ENCODE data around the gene DOK3. TPM values are rescaled to one million over a fixed set of nuclear protein-coding genes. Genes with fewer than 3 reads are reported as not detected.

Gene DOK3, protein sequence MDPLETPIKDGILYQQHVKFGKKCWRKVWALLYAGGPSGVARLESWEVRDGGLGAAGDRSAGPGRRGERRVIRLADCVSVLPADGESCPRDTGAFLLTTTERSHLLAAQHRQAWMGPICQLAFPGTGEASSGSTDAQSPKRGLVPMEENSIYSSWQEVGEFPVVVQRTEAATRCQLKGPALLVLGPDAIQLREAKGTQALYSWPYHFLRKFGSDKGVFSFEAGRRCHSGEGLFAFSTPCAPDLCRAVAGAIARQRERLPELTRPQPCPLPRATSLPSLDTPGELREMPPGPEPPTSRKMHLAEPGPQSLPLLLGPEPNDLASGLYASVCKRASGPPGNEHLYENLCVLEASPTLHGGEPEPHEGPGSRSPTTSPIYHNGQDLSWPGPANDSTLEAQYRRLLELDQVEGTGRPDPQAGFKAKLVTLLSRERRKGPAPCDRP
- 3.3 TPM for total RNA-seq

GRCh38 chr5:177509381-177509951 is at the start of gene DOK3:
Gene DOK3, minus strand, starts transcription at chr5:177509826. Its CDS starts 286 bp downstream, at chr5:177509540.
- ATAC-seq: peak; percentile 15

- ATAC-seq: no peak
Measured at GRCh38 chr5:177557796-177558195, 48.2 kb upstream of the DOK3 start.

GRCh38 chr5:177557041-177557647 is 47.5 kb upstream of the DOK3 start:
- no peak for ATAC-seq

- no peak for ATAC-seq
Measured at GRCh38 chr5:177555665-177556064, 46.0 kb upstream of the DOK3 start.

GRCh38 chr5:177555228-177555627 is 45.6 kb upstream of the DOK3 start:
- no peak for ATAC-seq

GRCh38 chr5:177554474-177555111 is 45.0 kb upstream of the DOK3 start, which contains the start of gene FAM193B:
Gene FAM193B, minus strand, starts transcription at chr5:177554563. Its CDS starts 105 bp downstream, at chr5:177554458.
- ATAC-seq: peak; percentile 91

DNA sequence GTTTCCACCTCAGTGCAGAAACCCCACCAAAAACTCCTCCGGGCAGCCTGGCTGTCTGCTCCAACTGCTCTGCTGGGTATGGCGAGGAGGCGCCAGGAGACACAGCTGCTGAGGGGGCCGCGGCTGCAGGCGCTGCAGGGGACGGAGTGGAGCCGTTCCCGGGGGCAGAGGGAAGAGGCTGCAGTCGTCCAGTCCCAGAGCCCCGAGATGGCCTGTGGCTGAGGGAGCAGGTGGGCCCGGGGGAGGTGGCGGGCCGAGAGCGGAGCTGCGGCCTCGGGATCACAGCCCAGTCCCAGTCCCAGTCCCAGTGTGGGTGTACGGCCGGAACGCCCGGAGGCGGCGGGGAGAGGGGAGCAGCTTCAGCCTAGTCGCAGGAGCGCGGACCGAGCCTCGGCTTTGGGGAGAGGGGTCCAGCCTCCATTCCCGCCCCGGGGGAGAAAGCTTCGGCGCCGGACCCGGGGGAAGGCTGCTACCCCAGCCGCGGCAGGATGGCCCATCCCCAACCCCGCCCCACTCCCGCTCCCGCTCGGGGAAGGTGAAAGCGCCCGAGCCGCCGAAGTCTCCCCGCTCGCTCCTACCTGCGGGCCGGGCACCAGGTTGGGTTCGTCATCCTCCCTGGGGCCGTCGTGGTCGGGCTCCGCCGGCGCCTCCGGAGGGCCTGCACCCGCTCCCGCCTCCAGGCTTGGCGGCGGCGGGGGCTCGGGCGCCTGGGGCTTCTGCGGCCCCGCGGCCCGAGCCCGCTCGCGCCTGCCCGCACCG is 44.2 kb upstream of the DOK3 start:
- peak; percentile 53 for ATAC-seq

GRCh38 chr5:177552839-177553455 is 43.3 kb upstream of the DOK3 start:
- peak; percentile 9 for ATAC-seq

DNA sequence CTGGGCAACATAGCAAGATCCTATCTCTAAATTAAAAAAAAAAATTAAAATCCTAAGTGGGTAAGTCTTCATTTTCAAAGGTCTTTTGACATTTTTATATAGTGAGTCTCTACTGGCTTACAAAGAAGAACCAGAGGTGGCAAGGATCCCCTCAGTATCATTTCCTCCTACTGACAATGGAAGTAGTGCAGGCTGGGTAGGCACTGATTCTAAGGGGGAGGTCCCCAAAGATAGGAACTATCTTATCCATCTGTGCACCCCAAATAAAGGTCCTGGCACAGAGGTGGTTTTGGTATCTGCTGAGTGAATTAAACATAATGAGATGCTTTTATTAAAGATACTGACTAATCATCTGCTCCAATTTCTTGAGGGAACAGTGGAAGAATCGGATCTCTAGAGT is 40.5 kb upstream of the DOK3 start:
- ATAC-seq: no peak

DNA sequence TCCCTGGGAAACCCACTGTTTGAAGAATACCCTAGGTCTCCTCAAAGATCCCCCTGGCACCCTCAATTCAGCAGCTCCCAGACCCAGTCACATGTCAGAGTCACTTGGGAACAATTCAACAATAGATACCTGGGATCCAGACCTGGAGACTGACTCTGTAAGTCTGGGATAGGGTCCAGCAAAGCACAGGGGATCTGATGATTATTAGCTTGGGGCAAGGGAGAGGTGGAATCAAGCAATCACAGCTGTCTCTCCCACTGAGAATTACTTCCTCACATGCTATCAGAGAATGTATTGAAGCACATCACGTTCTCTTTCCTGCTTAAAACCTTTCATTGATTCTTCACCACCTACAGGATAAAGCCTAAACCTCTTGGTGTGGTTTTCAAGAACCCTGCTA is 38.9 kb upstream of the DOK3 start:
- ATAC-seq: no peak

- no peak for ATAC-seq
Measured at GRCh38 chr5:177547736-177548135, 38.1 kb upstream of the DOK3 start.

GRCh38 chr5:177546258-177546741 is 36.7 kb upstream of the DOK3 start:
- ATAC-seq: peak; percentile 97

DNA sequence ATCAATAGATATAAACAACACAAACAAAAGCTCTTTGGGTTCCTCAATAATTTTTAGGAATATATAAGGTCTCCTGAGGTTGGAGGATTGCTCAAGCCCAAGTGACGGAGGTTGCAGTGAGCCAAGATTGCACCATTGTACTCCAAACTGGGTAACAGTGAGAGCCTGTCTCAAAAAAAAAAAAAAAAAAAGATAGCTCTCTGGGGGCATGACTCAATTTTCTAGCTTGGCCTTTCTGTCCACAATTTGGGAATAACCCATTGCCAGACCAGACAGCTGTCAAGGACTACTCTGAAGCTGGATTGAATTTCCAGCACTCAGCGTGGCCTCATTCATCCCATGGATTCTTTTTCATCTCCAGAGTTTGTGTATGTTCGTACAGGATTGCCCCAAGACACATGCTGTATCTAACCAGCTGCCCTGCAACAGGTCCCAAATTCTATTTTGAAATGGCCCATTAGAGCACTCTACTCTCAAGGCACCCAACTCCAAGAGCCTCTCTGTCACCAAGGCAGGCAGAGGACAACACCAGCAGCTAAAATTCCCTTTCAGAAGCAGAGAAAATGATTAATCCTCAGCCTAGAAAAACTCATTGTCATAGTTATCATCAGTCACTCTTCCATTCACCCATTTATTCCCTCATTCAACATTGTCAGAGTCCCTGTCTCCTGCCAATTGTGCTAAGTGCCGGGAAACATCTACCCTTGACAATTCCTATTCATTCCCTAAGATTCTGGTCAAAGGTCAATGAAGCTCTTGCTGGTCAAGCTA is 36.0 kb upstream of the DOK3 start:
- ATAC-seq: peak; percentile 21

- no peak for ATAC-seq
Measured at GRCh38 chr5:177542816-177543465, 33.3 kb upstream of the DOK3 start.

- ATAC-seq: peak; percentile 87
Measured at GRCh38 chr5:177540438-177540837, 30.8 kb upstream of the DOK3 start.

DNA sequence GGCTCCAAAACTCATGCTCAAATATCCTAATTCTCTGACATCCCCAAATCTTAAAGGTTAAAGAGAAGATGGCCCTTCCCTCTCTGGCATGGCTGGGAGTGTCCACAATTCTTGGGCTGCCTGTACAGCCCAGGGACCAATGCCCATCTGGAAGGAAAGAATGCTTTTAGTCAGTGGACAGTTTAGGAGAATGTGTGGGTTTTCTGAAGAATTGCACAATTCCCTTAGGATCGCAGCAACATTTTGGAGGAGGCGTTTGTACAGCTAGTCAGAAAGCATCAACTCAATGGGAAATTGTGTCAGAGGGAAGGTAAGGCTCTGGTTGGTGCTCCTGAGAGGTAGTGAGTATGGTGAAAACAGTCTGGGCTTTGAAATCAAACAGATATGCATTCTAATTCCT is 29.8 kb upstream of the DOK3 start:
- ATAC-seq: peak; percentile 43

GRCh38 chr5:177538876-177539275 is 29.2 kb upstream of the DOK3 start:
- ATAC-seq: peak; percentile 48

DNA sequence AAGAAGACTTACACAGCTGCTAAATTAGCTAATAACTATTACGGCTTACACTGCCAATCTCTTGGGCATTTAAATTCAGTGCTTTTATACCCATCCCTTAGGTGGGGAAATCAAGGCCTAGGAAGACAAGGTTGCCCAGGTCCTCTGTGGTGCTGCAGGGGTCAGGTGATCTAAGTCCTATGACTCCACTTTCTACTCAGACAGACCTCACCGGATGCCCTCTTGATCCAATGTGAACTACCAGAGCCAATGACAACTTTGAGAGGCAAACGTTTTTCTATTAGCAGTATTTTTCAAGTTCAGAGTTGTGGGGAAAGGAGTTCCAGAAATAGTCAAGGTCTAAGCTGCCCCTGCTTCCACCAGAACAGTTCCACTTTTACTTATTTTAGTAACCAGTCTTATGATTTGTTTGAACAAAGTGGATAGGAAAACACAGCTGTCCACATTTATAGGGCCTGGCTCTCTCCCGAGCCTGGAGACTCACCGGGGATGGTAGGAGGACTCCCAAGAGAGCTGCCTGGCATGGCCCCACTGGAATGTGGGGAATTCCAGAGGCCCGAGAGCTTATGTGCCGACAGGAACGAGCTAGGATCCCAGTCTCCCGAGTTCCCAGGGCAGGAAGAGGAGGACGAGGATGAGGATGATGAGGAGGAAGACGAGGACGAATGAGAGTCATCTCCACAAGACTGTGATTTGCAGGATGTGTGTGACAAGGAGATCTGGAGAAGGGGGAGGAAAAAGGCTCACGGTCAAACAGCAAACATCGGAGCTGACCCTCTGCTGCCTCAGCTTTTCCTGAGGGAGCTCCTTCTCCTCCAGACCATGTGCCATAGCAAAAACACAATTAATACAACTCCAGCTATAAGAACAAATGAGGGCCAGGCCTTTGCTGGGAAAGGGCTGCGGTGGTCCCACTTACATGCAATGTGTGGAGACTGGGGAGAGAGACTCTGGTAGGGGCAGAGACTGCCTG is 28.0 kb upstream of the DOK3 start:
- no peak for ATAC-seq

DNA sequence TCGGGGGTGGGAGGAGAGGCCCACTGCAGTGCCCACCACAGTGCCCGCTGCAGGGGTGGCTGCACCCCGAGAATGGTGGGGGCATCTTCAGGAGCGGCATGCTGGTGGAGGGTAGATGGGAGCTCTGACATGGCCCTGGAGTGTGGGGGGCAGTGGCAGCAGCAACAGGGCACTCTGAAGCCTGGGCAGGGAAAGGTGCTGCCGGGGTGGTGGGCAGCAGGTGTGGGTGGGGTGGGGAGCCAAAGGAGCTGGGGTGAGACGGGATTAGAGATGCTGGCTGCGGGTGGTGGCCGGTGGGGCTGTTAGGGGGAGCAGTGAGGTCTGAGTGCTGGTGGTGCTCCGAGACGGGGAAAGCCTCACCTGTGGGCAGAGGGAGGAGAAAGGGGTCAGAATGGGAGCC is 26.8 kb upstream of the DOK3 start:
- ATAC-seq: no peak

Measured in esophagus mucosa (tissue), 1 donor.